Activated naive CD4-positive, alpha-beta T cell treated with anti-CD3 and anti-CD28 coated beads, Interleukin-2, amount 50 U/mL, for 24 hours (primary cell): ENCODE results near the gene FAM163B.
A peak's percentile ranks its signal among the peaks of the same experiment; 100 is the strongest.

Experiments used
- H3K27ac Mint-ChIP-seq: one replicate; pipeline ENCODE4 v1.8.0; 2021; ENCODE audit warnings: mild to moderate bottlenecking, mixed read lengths
- H3K27me3 Mint-ChIP-seq: one replicate; pipeline ENCODE4 v1.8.0; 2021; ENCODE audit warnings: mixed read lengths
- H3K36me3 Mint-ChIP-seq: one replicate; pipeline ENCODE4 v1.8.0; 2021; ENCODE audit warnings: mixed read lengths
- H3K4me1 Mint-ChIP-seq: one replicate; pipeline ENCODE4 v1.8.0; 2021; ENCODE audit warnings: mixed read lengths
- H3K4me3 Mint-ChIP-seq: one replicate; pipeline ENCODE4 v1.8.0; 2021; ENCODE audit warnings: mild to moderate bottlenecking, mixed read lengths
- H3K9me3 Mint-ChIP-seq: one replicate; pipeline ENCODE4 v1.8.0; 2021; ENCODE audit warnings: mixed read lengths

Gene FAM163B

GRCh38 chr9:133642708-133643361 is 33.6 kb upstream of the FAM163B start:
- Mint-ChIP-seq H3K36me3 (no peaks in the 10 kb centered on the region), H3K4me3 (no peak overlapping the region), H3K4me1 (peaks cover 7% of the 10 kb centered on the region), H3K27me3 (no peaks in the 10 kb centered on the region), H3K27ac (peak overlapping the region; percentile 4), H3K9me3 (no peaks in the 10 kb centered on the region)

DNA sequence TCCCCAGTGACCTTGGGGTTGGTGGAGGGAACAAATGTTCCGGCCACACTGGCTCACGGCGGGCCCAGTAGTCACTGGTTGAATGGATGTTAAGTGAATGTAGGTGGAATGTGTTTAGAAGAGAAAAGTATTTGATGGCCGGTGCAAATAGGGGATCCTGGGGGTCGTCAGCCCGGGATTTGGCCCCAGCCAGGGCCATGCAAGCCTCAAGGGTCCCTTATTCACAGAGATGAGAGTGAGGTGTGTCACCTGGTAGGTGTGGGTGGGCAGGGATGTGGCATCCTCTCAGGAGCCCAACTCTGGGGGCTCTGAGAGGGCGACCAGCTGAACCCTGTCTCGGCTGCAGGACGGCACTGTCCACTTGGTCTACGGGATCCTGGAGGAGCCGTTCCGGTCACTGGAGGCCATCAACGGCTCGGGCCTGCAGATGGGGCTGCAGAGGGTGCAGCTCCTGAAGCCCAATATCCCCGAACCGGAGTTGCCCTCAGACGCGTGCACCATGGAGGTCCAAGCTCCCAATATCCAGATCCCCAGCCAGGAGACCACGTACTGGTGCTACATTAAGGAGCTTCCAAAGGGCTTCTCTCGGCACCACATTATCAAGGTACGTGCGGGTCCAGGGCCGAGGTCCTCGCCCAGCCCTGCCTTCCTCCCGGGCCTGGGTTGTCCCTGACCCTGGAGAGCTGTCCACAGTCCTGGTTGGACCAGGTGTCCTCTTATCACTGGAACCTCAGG is 32.8 kb upstream of the FAM163B start:
- Mint-ChIP-seq H3K4me3 (no peak overlapping the region), H3K4me1 (peaks cover under 1% of the 10 kb centered on the region), H3K27ac (no peak overlapping the region), H3K9me3 (no peaks in the 10 kb centered on the region), H3K36me3 (no peaks in the 10 kb centered on the region), H3K27me3 (no peaks in the 10 kb centered on the region)

- H3K27me3 Mint-ChIP-seq, result no peaks in the 10 kb centered on the region
- no peaks in the 10 kb centered on the region for H3K36me3 Mint-ChIP-seq
- H3K4me3 Mint-ChIP-seq, result no peak overlapping the region
- H3K4me1 Mint-ChIP-seq, result no peaks in the 10 kb centered on the region
- H3K9me3 Mint-ChIP-seq, result no peaks in the 10 kb centered on the region
- no peak overlapping the region for H3K27ac Mint-ChIP-seq
Measured at GRCh38 chr9:133641396-133641655, 32.1 kb upstream of the FAM163B start.

- no peak overlapping the region for H3K27ac Mint-ChIP-seq
- H3K36me3 Mint-ChIP-seq, result no peaks in the 10 kb centered on the region
- no peaks in the 10 kb centered on the region for H3K4me1 Mint-ChIP-seq
Measured at GRCh38 chr9:133640580-133641395, 31.6 kb upstream of the FAM163B start.

GRCh38 chr9:133640160-133640559 is 31.0 kb upstream of the FAM163B start:
- Mint-ChIP-seq H3K9me3 (no peaks in the 10 kb centered on the region), H3K4me1 (no peaks in the 10 kb centered on the region), H3K27me3 (no peaks in the 10 kb centered on the region), H3K36me3 (no peaks in the 10 kb centered on the region), H3K4me3 (no peak overlapping the region), H3K27ac (no peak overlapping the region)

More at GRCh38 chr9:133640580-133641395, 31.6 kb upstream of the FAM163B start:
- no peaks in the 10 kb centered on the region for H3K9me3 Mint-ChIP-seq
- no peaks in the 10 kb centered on the region for H3K27me3 Mint-ChIP-seq
- no peak overlapping the region for H3K4me3 Mint-ChIP-seq

GRCh38 chr9:133639613-133640012 is 30.4 kb upstream of the FAM163B start:
- no peaks in the 10 kb centered on the region for H3K4me1 Mint-ChIP-seq
- H3K36me3 Mint-ChIP-seq, result no peaks in the 10 kb centered on the region
- no peak overlapping the region for H3K4me3 Mint-ChIP-seq
- H3K27ac Mint-ChIP-seq, result no peak overlapping the region
- H3K27me3 Mint-ChIP-seq, result no peaks in the 10 kb centered on the region
- H3K9me3 Mint-ChIP-seq, result no peaks in the 10 kb centered on the region

GRCh38 chr9:133638711-133639110 is 29.5 kb upstream of the FAM163B start:
- H3K9me3 Mint-ChIP-seq, result no peaks in the 10 kb centered on the region
- no peaks in the 10 kb centered on the region for H3K4me1 Mint-ChIP-seq
- H3K27me3 Mint-ChIP-seq, result no peaks in the 10 kb centered on the region
- H3K36me3 Mint-ChIP-seq, result no peaks in the 10 kb centered on the region
- no peak overlapping the region for H3K4me3 Mint-ChIP-seq
- H3K27ac Mint-ChIP-seq, result no peak overlapping the region

DNA sequence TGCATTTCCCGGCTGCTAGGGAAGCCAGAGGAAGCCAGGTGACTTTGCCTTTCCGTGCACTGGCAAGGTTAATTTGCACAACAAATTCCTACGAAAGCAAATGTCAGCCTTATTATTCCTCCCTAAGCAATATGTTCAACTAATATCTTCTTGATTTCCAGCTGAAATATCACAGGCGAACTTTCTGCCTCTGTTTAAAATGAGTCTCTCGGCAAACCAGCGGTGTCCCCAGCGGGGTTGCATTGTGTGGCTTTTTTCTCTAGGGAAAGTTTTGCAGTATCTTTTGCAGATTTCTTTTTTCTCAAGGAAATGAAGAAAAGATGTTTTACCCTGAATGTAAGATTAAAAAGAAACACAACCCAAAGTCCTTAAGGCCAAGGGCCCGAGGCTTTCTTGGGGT is 28.9 kb upstream of the FAM163B start:
- Mint-ChIP-seq H3K27me3 (no peaks in the 10 kb centered on the region), H3K4me1 (no peaks in the 10 kb centered on the region), H3K9me3 (no peaks in the 10 kb centered on the region), H3K36me3 (no peaks in the 10 kb centered on the region), H3K27ac (no peak overlapping the region), H3K4me3 (no peak overlapping the region)

DNA sequence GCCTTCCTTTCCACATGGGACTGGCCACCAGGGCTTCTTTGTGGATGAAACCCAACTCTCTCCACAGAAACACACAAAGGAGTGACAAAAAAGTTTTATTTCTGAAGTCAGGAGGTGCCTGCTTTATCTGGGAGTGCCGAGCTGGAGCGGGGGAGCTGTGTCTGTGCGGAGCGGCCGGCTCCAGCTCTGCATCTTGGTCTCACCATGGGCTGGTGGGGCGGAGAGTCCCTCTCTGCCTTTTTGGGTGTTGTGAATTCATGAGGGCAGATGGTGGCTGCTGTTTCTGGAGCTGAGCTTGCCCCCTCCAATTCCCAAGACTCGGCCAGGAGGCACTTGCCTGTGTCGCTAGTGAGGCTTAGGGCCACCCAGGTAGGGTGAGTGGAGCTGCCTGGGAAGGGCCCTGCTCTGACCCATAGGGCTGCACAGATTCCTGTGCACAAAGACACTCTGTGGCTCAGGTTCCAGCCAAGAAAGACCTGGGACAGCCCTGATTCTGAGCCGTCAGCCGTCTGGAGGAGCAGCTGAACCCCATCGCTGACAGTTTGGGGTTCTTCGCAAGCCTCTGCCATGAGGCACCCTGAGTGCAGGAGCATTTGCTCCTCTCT is 28.4 kb upstream of the FAM163B start:
- H3K36me3 Mint-ChIP-seq, result no peaks in the 10 kb centered on the region
- H3K27ac Mint-ChIP-seq, result no peak overlapping the region
- H3K4me1 Mint-ChIP-seq, result peaks cover 4% of the 10 kb centered on the region
- H3K27me3 Mint-ChIP-seq, result no peaks in the 10 kb centered on the region
- H3K4me3 Mint-ChIP-seq, result no peak overlapping the region
- H3K9me3 Mint-ChIP-seq, result no peaks in the 10 kb centered on the region

DNA sequence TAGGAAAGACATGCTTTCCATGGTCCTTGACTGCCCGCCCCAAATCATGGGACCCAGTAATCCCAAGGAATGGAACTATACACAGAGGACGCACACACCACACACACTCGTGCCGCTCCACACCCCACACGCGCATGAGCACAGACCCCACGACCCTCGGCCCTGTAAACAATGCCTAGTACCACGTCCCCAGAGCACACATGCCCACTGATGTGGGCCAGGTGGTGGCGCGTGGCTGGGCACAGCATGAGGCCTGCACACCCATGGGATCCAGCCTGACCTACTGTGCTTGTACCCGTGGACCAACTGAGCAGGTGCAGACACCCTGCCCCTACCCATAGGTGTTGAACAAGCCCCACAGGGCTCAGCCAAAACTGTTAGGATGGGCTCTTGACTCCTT is 27.7 kb upstream of the FAM163B start:
- no peak overlapping the region for H3K4me3 Mint-ChIP-seq
- H3K4me1 Mint-ChIP-seq, result peaks cover 4% of the 10 kb centered on the region
- H3K9me3 Mint-ChIP-seq, result no peaks in the 10 kb centered on the region
- no peaks in the 10 kb centered on the region for H3K36me3 Mint-ChIP-seq
- H3K27ac Mint-ChIP-seq, result no peak overlapping the region
- H3K27me3 Mint-ChIP-seq, result no peaks in the 10 kb centered on the region

- H3K27ac Mint-ChIP-seq, result no peak within 1 kb of the TSS
- H3K4me1 Mint-ChIP-seq, result peaks cover 4% of the 10 kb centered on the region
- no peaks in the 10 kb centered on the region for H3K36me3 Mint-ChIP-seq
- H3K4me3 Mint-ChIP-seq, result no peak within 1 kb of the TSS
- no peaks in the 10 kb centered on the region for H3K9me3 Mint-ChIP-seq
- H3K27me3 Mint-ChIP-seq, result no peaks in the 10 kb centered on the region
Measured at GRCh38 chr9:133635533-133636531, 26.6 kb upstream of the FAM163B start, which contains the start of gene DBH. DBH (plus strand) TSS chr9:133636363; CDS start chr9:133636372, 9 bp downstream.

GRCh38 chr9:133635098-133635497 is 25.9 kb upstream of the FAM163B start:
- no peak overlapping the region for H3K4me3 Mint-ChIP-seq
- peaks cover 4% of the 10 kb centered on the region for H3K4me1 Mint-ChIP-seq
- no peaks in the 10 kb centered on the region for H3K9me3 Mint-ChIP-seq
- no peaks in the 10 kb centered on the region for H3K36me3 Mint-ChIP-seq
- no peaks in the 10 kb centered on the region for H3K27me3 Mint-ChIP-seq
- H3K27ac Mint-ChIP-seq, result no peak overlapping the region

- Mint-ChIP-seq H3K9me3 (no peaks in the 10 kb centered on the region), H3K4me1 (peaks cover 4% of the 10 kb centered on the region), H3K27ac (no peak overlapping the region), H3K27me3 (no peaks in the 10 kb centered on the region), H3K4me3 (no peak overlapping the region), H3K36me3 (no peaks in the 10 kb centered on the region)
Measured at GRCh38 chr9:133634081-133634691, 25.0 kb upstream of the FAM163B start.

- no peak overlapping the region for H3K27ac Mint-ChIP-seq
- H3K9me3 Mint-ChIP-seq, result no peaks in the 10 kb centered on the region
- no peak overlapping the region for H3K4me3 Mint-ChIP-seq
- H3K4me1 Mint-ChIP-seq, result peaks cover 4% of the 10 kb centered on the region
- no peaks in the 10 kb centered on the region for H3K27me3 Mint-ChIP-seq
- no peaks in the 10 kb centered on the region for H3K36me3 Mint-ChIP-seq
Measured at GRCh38 chr9:133633681-133634080, 24.5 kb upstream of the FAM163B start.
